H54 (cell line): ENCODE data around the gene IL6R.
A peak's percentile ranks its signal among the peaks of the same experiment; 100 is the strongest.

Source experiments
- DNase-seq: peaks from one replicate; pipeline ENCODE4 v3.0.0; 2011; ENCODE audit warnings: low spot score, mixed read lengths; ENCODE audit not compliant: insufficient read length
- FAIRE-seq: peaks from 3 replicates; lab custom pipeline; 2011; peaks lifted over from hg19 to GRCh38; lab: Jason Lieb, UNC
- POLR2A ChIP-seq: IDR thresholded peaks from 2 replicates; pipeline ENCODE4 v1.6.1; 2011; ENCODE audit warnings: low read depth, mild to moderate bottlenecking, low read length

Gene IL6R

DNA sequence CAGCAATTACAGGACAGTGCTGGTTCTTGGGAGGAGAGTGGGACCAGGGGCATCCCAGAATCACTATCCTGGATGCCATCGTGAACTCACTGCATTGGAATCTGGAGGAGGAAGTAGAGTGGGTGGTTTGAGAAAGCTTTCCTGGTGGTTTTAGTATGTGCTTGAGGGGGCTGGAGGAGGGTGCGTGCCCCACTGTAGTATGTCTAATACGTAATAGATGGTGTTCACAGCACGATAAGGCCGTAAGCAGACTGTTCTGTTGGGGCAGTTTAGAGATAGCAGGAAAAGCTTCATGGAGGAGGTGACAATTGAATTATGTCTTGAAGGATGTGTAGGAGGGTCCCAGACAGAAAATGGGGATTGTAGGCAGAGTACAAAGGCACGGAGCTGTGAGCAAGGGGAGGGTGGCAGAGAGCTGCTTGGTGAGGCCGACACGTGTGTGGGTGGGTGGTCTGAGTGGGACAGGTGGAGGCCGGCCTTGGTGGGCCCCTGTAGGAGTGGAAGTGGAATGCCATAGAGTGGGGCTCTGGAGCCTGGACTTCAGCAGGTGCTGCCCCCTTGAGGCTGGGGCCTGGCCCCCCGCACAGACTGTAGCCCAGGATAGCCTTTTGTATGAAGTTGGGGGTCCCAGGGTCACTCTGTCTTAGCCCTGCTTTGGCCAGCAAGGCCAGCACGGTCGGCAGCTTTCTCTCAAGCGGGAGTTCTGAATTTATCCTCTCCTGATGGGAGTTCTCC, 37.0 kb downstream of the IL6R start:
- no peak for FAIRE-seq
- no peak for TF ChIP-seq POLR2A
- DNase-seq, result no peak

DNA sequence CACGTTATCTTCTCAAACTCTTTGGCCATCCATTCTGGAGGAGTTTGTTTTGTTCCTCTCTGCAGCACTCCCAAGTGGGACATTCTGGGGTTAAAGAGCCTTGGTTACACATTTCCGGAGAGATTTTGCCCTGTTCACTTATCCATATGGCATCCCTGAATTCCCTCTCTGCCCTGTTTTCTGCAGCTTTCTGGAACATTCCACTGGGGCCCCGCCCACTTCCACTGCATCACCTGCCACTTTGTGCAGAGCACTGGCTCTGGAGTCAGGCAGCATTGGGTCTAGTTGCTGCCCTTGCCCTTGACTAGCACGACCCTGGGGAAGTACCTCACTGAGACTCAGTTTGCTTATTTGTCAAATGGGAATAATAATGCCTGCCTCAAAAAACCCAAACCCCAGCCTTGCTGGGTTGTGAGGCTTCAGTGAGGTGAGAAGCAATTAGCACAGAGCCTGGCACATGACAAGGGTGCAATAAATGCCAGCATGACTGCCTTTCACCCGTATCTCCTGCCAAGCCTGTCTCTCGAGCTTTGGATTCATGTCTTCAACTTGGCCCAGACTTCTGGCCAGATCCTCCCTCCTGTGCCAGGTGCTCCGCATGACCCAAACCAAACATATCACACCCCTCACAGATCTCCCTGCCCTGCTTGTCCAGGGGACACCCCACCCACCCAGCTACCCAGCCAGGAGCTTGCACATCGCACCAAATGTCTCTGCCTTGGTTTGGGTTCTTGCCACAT, 38.3 kb downstream of the IL6R start:
- FAIRE-seq, result no peak
- no peak for TF ChIP-seq POLR2A

DNA sequence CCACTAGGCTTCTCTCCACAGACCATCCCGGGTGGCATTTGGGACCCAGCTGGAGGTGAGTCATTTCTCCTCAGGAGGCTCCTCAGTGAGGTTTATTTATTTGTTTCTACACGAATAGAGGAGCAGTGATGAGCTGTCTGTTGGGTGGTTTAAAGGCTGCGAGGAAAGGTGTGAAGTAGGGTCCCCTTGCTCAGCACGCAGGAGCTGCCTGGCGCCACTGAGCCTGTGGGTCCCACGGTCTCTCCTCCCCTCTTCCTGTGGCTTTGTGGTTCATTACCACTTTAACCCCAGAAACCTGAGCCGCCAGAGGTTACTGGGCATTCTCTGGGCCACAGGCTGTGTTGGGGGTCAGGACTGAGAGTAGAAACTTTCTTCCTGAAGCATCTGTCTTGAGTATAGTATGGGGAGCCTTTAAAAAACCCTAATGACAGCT, 39.9 kb downstream of the IL6R start:
- DNase-seq (peak; percentile 82), FAIRE-seq (no peak)
- TF ChIP-seq POLR2A, result no peak

More for the DNA sequence above, 38.3 kb downstream of the IL6R start:
- no peak for DNase-seq

DNA sequence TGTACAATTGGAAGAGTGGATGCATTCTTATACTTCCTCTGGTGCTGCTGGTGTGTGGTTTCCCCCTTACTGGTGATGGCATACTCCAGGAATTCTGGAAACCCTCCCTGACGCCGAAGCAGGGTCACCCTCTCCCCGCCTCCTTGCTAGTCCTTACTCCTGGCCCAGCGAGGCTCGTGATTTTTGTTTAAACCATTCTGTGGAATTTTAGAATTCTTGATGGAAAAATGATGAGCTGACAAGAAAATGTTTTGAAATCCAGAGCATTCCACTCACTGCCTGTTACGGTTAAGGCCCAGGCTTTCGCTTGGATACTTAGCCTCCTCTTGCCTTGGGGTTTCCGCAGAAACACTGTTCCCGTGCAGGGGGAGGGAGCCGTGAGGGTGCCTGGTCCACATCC, 41.1 kb downstream of the IL6R start:
- peak; percentile 75 for DNase-seq
- no peak for TF ChIP-seq POLR2A
- no peak for FAIRE-seq

DNA sequence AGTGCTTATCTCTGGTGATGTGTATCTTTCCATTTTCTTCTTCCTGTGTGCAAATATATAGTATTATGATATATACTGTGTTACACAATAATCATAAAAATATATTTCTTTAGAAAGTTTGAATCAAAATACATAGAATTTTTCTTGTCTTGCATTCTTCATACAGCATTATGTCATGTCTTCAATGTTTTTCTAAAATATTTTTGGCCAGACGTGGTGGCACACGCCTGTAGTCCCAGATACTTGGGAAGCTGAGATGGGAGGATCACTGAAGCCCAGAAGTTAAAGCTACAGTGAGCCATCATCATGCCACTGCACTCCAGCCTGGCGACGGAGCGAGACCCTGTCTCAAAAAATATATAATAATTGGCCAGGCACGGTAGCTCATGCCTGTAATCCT, 41.6 kb downstream of the IL6R start:
- DNase-seq (no peak), FAIRE-seq (no peak)
- TF ChIP-seq POLR2A, result no peak

DNA sequence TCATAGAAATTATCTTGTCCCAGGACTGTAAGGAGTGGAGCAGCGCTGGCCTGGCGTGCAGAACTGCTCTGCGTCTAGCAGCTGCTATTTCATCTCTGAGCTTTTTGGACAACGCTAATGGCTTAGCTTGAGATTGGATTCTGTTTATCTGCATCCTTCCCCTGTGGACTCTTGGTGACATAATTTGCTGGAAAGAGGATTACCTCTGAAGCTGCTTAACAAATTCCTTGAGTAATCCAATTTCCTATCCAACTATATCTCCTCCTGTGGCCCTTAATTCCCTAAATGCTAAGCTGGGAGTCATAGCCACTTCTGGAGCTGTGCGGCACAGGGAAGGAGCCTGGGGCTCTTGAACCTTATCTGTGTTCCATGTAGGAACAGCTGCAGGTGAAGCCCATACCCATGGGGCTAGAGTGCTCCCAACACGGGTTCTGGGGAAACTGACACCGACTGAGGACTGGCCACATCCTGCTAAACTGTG, 43.2 kb downstream of the IL6R start:
- FAIRE-seq (no peak), DNase-seq (no peak)
- TF ChIP-seq POLR2A, result no peak

DNA sequence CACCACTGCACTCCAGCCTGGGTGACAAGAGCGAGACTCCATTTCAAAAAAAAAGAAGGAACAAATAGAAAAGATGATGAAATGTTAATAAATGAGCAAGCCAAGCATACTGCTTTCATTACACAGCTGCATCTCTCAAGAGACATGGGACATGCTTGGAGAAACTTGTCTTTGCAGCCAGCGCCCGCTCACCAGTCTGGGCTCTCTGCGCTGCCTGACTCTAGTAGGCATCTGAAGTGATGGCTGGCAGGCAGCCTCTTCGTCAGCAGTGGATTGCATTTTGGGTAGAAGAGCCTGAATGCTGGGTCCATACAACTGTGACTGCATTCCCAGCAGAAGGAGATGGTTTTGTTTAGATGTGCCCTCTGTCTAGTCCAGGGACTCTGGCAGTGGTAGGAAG, 48.0 kb downstream of the IL6R start:
- DNase-seq (no peak), FAIRE-seq (no peak)
- no peak for TF ChIP-seq POLR2A

DNA sequence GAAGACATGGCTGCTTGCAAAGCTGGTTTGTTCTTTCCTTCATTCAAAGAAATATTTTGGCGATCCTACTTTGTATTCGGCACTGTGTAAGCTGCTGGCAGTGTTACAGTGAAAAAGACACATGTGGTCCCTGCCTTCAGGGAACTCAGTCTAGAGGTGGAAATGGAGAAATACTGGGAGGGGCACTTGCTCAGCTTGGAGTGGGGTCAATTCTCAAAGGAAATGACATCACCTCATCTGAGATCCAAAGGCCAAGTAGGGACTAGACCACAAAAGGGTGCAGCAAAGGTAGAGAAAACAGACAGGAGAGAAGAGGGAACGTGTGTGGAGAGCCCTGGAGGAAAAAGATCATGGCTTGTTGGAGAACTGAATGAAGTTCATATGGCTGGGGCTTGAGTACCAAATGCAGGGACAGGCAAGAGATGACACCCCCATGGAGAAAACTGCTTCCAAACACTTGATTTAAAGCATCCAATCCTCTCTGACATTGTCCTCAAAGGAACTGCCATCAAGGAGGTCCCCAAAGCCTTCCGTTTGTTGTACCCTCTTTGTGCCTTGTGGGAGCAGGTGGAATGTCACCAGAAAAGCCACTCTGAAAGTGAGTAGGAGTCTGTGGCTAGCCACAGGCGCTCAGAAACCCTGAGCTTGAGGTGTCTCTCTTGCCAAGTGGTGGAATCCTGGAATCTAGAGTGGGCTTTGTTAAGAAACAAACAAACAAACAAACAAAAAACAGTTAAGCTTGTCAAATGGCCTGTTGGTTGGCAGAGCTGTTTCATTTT, 48.6 kb downstream of the IL6R start:
- FAIRE-seq, result no peak
- DNase-seq, result no peak
- TF ChIP-seq POLR2A, result no peak

DNA sequence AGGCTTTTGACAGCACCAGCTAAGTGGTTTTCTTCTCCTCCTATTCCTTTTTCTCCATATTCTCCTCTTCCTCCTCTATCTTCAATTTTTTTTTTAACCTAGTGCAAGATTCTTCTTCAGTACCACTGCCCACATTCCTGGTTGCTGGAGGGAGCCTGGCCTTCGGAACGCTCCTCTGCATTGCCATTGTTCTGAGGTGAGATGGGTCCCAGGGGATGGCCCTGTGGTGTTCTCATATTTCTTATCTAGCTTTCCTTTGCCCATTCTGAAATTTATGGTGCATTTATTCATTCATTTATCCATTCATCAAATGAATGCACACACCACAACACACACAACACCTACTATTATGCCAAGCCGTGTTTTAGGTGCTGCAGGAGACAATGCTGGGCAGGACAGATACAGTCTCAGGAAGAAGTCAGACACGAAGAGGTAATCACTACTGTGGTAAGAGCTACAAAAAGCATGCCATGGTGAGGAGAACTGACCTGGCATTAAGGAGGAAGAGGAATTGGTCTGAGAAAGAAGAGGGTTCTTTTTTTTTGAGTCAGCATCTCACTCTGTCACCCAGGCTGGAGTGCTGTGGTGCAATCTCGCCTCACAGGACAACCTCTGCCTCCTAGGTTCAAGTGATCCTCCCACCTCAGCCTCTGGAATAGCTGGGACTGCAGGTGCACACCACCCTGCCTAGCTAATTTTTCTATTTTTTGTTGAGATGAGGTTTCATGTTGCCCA, 49.4 kb downstream of the IL6R start:
- no peak for TF ChIP-seq POLR2A
- DNase-seq (no peak), FAIRE-seq (no peak)

DNA sequence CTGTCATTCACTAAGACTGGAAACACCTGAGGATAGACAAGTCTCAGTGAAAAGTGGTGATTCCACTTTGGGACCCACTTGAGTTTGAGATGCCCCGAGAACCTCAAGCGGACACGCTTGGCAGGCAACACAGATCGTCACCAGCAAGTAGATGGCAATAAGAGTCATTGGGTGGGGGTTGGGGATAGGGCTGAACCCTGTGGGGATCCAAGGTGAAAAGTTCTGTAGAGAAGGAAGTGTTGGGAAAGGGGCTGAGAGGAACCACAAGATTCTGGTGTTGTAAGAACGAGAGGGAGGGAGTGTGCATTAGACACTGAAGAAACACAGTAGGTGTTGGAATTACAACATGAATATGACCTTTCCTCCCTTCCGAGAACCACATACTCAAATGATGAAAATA, 51.5 kb downstream of the IL6R start:
- FAIRE-seq (no peak), DNase-seq (no peak)
- no peak for TF ChIP-seq POLR2A

DNA sequence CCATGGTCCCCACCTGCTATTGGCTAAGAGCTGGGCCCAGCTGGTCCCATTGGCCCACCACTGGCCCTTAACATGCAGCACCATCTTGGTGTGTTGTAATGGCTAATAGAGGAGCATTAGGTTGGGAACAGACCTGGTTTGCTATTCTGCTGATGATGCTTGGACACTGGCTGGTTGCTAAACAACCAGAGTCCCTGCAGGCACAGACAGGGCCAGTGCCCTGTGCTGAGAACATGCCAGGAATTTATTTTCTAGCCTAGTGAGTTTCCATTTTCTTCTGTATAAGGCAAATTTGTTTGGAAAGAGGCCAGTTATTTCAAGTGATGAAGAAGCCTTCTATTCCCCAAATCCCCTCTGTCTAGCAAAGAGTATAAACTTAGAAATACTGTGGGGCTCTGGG, 53.9 kb downstream of the IL6R start:
- FAIRE-seq (no peak), DNase-seq (no peak)
- no peak for TF ChIP-seq POLR2A

DNA sequence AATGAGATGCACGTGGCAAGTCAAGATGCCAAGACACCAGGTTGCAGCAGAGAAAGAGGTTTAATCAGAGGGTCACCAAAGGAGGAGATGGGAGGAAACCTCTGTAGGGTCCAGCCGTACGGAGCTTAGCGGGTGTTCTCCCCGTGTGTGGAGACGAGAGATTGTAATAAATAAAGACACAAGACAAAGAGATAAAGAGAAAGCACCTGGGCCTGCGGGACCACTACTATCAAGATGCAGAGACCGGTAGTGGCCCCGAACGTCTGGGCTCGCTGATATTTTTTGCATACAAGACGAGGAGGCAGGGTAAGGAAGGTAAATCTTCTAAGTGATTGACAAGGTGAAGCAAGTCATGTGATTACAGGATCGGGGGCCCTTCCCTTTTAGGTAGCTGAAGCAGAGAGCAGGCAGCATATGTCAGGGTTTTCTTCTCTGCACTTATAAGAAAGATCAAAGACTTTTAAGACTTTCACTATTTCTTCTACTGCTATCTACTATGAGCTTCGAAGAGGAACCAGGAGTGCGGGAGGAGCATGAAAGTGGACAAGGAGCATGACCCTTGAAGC, 55.6 kb downstream of the IL6R start:
- DNase-seq (no peak), FAIRE-seq (no peak)
- no peak for TF ChIP-seq POLR2A

DNA sequence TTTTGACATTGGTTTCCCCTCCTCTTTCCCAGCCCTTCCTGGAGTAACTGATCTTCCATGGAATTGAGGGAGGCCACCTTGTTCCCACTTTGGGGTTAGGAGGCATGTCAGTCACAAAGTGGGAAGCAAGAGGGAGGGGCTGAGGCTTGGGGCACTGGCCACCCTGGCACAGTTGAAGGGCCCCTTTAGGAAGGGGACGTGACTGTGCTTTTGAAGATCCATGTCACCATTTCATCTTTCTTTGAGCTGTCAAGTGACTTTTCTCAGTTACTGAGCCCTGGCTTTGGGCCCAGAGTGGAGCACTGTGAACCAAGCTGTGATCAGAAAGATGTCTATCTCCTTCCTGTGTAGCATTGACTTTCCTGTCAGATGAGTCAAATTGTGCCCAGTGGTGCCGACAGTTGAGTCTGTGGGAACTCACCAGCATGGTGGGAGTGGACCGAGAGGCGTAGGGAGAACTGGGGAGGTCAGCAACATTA, 58.4 kb downstream of the IL6R start:
- DNase-seq (peak; percentile 38), FAIRE-seq (no peak)
- TF ChIP-seq POLR2A, result no peak
